GM12878 (cell line): Measurements from ENCODE around the gene SLC44A3. TPM values are rescaled to one million over a fixed set of nuclear protein-coding genes. Genes with fewer than 3 reads are reported as not detected.

Source experiments
- ATAC-seq: fragments of 200-7000 bp; cut with Tn5 transposase; 3 replicates; pipeline ENCODE4 v1.9.1; 2020; ENCODE audit warnings: mild to moderate bottlenecking, moderate library complexity
- BruUV-seq: library from RNA; stranded (reverse); fragments of 400-500 nt; replicated peaks from 2 replicates; lab custom pipeline; 2021; lab: Mats Ljungman, UMichigan
- CTCF ChIA-PET: fragments of 300-600 bp; sonication (Branson Sonifier 250); formaldehyde crosslinking; extraction: SDS; loops from one replicate; lab custom pipeline; 2021; ENCODE audit warnings: inconsistent platforms; lab: Yijun Ruan, JAX
- POLR2A ChIA-PET: fragments of 350-600 bp; formaldehyde crosslinking; extraction: SDS; loops from one replicate; lab custom pipeline; 2021; ENCODE audit warnings: inconsistent platforms; lab: Charles Lee
- RAD21 ChIA-PET: fragments of 300-600 bp; sonication (Branson Sonifier 250); formaldehyde crosslinking; loops from one replicate; lab custom pipeline; 2023; ENCODE audit warnings: antibody characterized with exemption; ENCODE audit not compliant: unreplicated experiment; lab: Charles Lee
- SMC1A ChIA-PET: fragments of 300-600 bp; sonication (Branson Sonifier 250); formaldehyde crosslinking; loops from one replicate; lab custom pipeline; 2023; ENCODE audit not compliant: unreplicated experiment, uncharacterized antibody; lab: Charles Lee
- DNase-seq: peaks from one replicate; pipeline ENCODE4 v3.0.0-alpha.2; 2011; ENCODE audit warnings: low read depth, low spot score
- FAIRE-seq: peaks from 3 replicates; lab custom pipeline; 2011; peaks lifted over from hg19 to GRCh38; lab: Jason Lieb, UNC
- H2AFZ ChIP-seq: 2 replicates; pipeline ENCODE4 v1.6.0; 2011; ENCODE audit warnings: low read depth, low read length, control low read depth; ENCODE audit not compliant: control insufficient read depth
- H3K27ac ChIP-seq: 2 replicates; pipeline ENCODE4 v1.5.1; 2011; ENCODE audit warnings: control low read depth; ENCODE audit not compliant: control insufficient read depth, insufficient read depth
- H3K27me3 ChIP-seq, 2 experiments: replicated peaks in 1 of 2; 2 replicates each; pipeline versions ENCODE4 v1.6.0 to v1.6.1; 2011; ENCODE audit warnings: low read length in 1 of 2; ENCODE audit not compliant: control insufficient read depth in 2 of 2, insufficient read depth in 2 of 2
- H3K36me3 ChIP-seq, 2 experiments: 2 replicates each; pipeline ENCODE4 v1.5.1; 2011; ENCODE audit warnings: low read length in 1 of 2; ENCODE audit not compliant: control insufficient read depth in 2 of 2, insufficient read depth in 2 of 2
- H3K4me1 ChIP-seq: 2 replicates; pipeline ENCODE4 v1.6.1; 2011; ENCODE audit warnings: mild to moderate bottlenecking, low read length, moderate library complexity, mixed read lengths; ENCODE audit not compliant: control insufficient read depth, insufficient read depth
- H3K4me2 ChIP-seq: 2 replicates; pipeline ENCODE4 v1.6.0; 2011; ENCODE audit warnings: control low read depth; ENCODE audit not compliant: control insufficient read depth, insufficient read depth
- H3K4me3 ChIP-seq: fragments of 200-600 bp; sonication (generic); 2 replicates; pipeline ENCODE4 v1.5.1; 2016
- H3K79me2 ChIP-seq: 2 replicates; pipeline ENCODE4 v1.6.0; 2011; ENCODE audit warnings: low read length; ENCODE audit not compliant: control insufficient read depth, insufficient read depth
- H3K9ac ChIP-seq: 2 replicates; pipeline ENCODE4 v1.8.0; 2011; ENCODE audit warnings: low read length, control low read depth, mixed read lengths; ENCODE audit not compliant: control insufficient read depth, insufficient read depth
- H3K9me3 ChIP-seq: replicated peaks from 3 replicates; pipeline ENCODE4 v1.5.1; 2011; ENCODE audit warnings: mild to moderate bottlenecking, low read length; ENCODE audit not compliant: control insufficient read depth, insufficient read depth
- H4K20me1 ChIP-seq: 2 replicates; pipeline ENCODE4 v1.6.0; 2011; ENCODE audit not compliant: control insufficient read depth, insufficient read depth
- BMI1 ChIP-seq: fragments of 450-650 bp; IDR thresholded peaks from 2 replicates; pipeline ENCODE4 v1.6.1; 2016; ENCODE audit warnings: mild to moderate bottlenecking, moderate library complexity, borderline replicate concordance
- ELK1 ChIP-seq: IDR thresholded peaks from 2 replicates; pipeline ENCODE4 v1.6.1; 2012; ENCODE audit warnings: low read depth, low read length, improper control_type of control experiment
- EP300 ChIP-seq, 2 experiments: fragments of 150-350 bp in 1 of 2; IDR thresholded peaks; 2 replicates each; pipeline ENCODE4 v1.6.1; 2011 to 2012; ENCODE audit warnings: low read depth in 2 of 2, low read length in 2 of 2, borderline replicate concordance in 1 of 2, improper control_type of control experiment in 1 of 2, inconsistent platforms in 1 of 2; ENCODE audit not compliant: control insufficient read depth in 1 of 2
- MTA3 ChIP-seq: IDR thresholded peaks from 2 replicates; pipeline ENCODE4 v1.6.1; 2012; ENCODE audit warnings: low read length, inconsistent platforms, borderline replicate concordance
- MYC ChIP-seq: IDR thresholded peaks from 2 replicates; pipeline ENCODE4 v1.6.1; 2011; ENCODE audit warnings: mild to moderate bottlenecking, low read length, moderate library complexity, inconsistent platforms; ENCODE audit not compliant: insufficient read depth, insufficient replicate concordance, insufficient read length, severe bottlenecking
- NRF1 ChIP-seq: conservative IDR thresholded peaks from 2 replicates; pipeline ENCODE4 v1.6.1; 2011; ENCODE audit warnings: mild to moderate bottlenecking, low read depth, low read length, improper control_type of control experiment
- POLR2AphosphoS2 ChIP-seq: IDR thresholded peaks from 2 replicates; pipeline ENCODE4 v1.6.1; 2011; ENCODE audit warnings: low read depth, mild to moderate bottlenecking, low read length, improper control_type of control experiment, moderate library complexity
- RAD21 ChIP-seq: IDR thresholded peaks from 2 replicates; pipeline ENCODE4 v1.6.1; 2011; ENCODE audit warnings: mild to moderate bottlenecking, low read depth, low read length, moderate library complexity; ENCODE audit not compliant: insufficient read depth
- SIN3A ChIP-seq: IDR thresholded peaks from 2 replicates; pipeline ENCODE4 v1.6.1; 2012; ENCODE audit warnings: low read depth, low read length, improper control_type of control experiment
- TARDBP ChIP-seq: IDR thresholded peaks from 2 replicates; pipeline ENCODE4 v1.6.1; 2016; ENCODE audit warnings: borderline replicate concordance
- TBL1XR1 ChIP-seq: IDR thresholded peaks from 2 replicates; pipeline ENCODE4 v1.6.1; 2012; ENCODE audit warnings: low read depth, low read length, improper control_type of control experiment
- TCF12 ChIP-seq: IDR thresholded peaks from 2 replicates; pipeline ENCODE4 v1.6.1; 2011; ENCODE audit warnings: low read depth, mild to moderate bottlenecking, low read length
- WGBS: methylation state at CpG from one replicate; pipeline ENCODE4 v1.1.6; 2016; ENCODE audit warnings: low lambda C conversion rate; ENCODE audit not compliant: insufficient replicate concordance, insufficient coverage; ENCODE audit errors: missing lambda C conversion rate; 5-methylcytosine and 5-hydroxymethylcytosine counted together
- in situ Hi-C: fragments of 300-500 bp; cut with MboI; formaldehyde crosslinking; loops from 9 replicates; pipeline ENCODE4 v1.14.3; 2018; ENCODE audit warnings: mixed read lengths
- intact Hi-C: fragments of 100-400 bp; cut with micrococcal nuclease; formaldehyde crosslinking; loops from one replicate; pipeline ENCODE4 v1.14.2; 2022; ENCODE audit not compliant: unreplicated experiment
- polyA plus RNA-seq, 11 experiments: library from polyadenylated mRNA; depleted of rRNA in 4 of 11; unstranded in 6 of 11; stranded (reverse) in 5 of 11; fragments of >200 nt; fragmentation: Nextera tagmentation in 4 of 11; fragmentation: Illumina TruSeq in 1 of 11; extraction: Ambion mirVana in 4 of 11; extraction: Trizol in 1 of 11; gene quantifications; 1 replicate in 1 of 11; 2 replicates in 10 of 11; pipeline versions ENCODE4 v1.2.1 to v1.2.3, GENCODE V29; 2011 to 2016; ENCODE audit warnings: inconsistent platforms in 2 of 11, missing spikeins in 2 of 11, low read depth in 1 of 11
- total RNA-seq, 4 experiments: library from RNA; depleted of rRNA in 3 of 4; stranded (reverse); fragments of >200 nt in 3 of 4; fragmentation: Illumina TruSeq in 1 of 4; extraction: Trizol in 1 of 4; gene quantifications; 2 replicates each; pipeline versions ENCODE4 v1.2.1 to v1.2.3, GENCODE V29; 2013 to 2021
- TF ChIP-seq, protein P1 (sequence below): fragments of 450-650 bp; IDR thresholded peaks from 2 replicates; pipeline ENCODE4 v1.6.1; 2017; ENCODE audit warnings: mild to moderate bottlenecking, moderate library complexity

Gene SLC44A3
- total and polyA plus RNA-seq, 10 of the 15 experiments (the other 5 are each of a cell fraction or from before 2014, with no cell fraction given): not detected

DNA sequence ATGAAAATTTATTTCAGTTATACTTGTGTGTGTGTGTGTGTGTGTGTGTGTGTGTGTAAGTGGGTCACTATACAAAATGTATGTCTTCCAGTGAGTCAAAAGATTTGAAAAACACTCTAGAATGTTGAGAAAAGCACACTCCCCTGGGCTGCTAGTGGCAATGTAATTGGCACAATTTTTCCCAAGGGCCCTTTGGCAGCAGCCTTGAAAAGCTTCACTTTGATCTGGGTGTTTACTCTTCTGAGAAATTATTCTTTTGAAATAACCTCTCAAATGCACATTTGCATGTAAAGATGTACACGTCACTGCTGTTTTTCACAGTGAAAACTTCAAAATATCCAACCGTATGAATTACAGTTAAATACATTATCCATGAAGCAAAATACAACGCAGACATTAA, 22.1 kb upstream of the SLC44A3 start:
- intact Hi-C loops (no loop called here), in situ Hi-C loops (loop anchor here (5.0 kb wide), 1 partner anchor 276 kb away; no protein-coding TSS in a partner anchor)
- no peak for TF ChIP-seq NRF1
- TF ChIP-seq POLR2AphosphoS2: no peak
- no peak for TF ChIP-seq SIN3A
- TF ChIP-seq, protein P1, sequence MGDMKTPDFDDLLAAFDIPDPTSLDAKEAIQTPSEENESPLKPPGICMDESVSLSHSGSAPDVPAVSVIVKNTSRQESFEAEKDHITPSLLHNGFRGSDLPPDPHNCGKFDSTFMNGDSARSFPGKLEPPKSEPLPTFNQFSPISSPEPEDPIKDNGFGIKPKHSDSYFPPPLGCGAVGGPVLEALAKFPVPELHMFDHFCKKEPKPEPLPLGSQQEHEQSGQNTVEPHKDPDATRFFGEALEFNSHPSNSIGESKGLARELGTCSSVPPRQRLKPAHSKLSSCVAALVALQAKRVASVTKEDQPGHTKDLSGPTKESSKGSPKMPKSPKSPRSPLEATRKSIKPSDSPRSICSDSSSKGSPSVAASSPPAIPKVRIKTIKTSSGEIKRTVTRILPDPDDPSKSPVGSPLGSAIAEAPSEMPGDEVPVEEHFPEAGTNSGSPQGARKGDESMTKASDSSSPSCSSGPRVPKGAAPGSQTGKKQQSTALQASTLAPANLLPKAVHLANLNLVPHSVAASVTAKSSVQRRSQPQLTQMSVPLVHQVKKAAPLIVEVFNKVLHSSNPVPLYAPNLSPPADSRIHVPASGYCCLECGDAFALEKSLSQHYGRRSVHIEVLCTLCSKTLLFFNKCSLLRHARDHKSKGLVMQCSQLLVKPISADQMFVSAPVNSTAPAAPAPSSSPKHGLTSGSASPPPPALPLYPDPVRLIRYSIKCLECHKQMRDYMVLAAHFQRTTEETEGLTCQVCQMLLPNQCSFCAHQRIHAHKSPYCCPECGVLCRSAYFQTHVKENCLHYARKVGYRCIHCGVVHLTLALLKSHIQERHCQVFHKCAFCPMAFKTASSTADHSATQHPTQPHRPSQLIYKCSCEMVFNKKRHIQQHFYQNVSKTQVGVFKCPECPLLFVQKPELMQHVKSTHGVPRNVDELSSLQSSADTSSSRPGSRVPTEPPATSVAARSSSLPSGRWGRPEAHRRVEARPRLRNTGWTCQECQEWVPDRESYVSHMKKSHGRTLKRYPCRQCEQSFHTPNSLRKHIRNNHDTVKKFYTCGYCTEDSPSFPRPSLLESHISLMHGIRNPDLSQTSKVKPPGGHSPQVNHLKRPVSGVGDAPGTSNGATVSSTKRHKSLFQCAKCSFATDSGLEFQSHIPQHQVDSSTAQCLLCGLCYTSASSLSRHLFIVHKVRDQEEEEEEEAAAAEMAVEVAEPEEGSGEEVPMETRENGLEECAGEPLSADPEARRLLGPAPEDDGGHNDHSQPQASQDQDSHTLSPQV: no peak
- TF ChIP-seq TBL1XR1: no peak
- TF ChIP-seq EP300 (IDR thresholded peaks at IDR 0.05; ENCODE audit: borderline replicate concordance in 1 of 2, control insufficient read depth in 1 of 2, low read depth in 2 of 2, low read length in 2 of 2): no peak
- TF ChIP-seq RAD21: no peak
- TF ChIP-seq BMI1: no peak
- no peak for TF ChIP-seq MTA3
- TF ChIP-seq ELK1: no peak
- no peak for TF ChIP-seq MYC
- TF ChIP-seq TCF12: no peak
- TF ChIP-seq TARDBP: no peak
- RAD21 ChIA-PET: no interaction called here
- no TSS peak for BruUV-seq
- Histone ChIP-seq H3K36me3 (no peaks in the 10 kb centered on the region), H4K20me1 (no peaks in the 10 kb centered on the region), H3K27me3 (no peaks in the 10 kb centered on the region), H3K4me1 (no peaks in the 10 kb centered on the region), H3K9me3 (peaks cover 2% of the 10 kb centered on the region; the same call in 2 of the 3 replicates), H2AFZ (no peak overlapping the region), H3K27ac (no peak overlapping the region), H3K4me2 (no peak overlapping the region), H3K79me2 (no peaks in the 10 kb centered on the region), H3K9ac (no peak overlapping the region), H3K4me3 (no peak overlapping the region)
- POLR2A ChIA-PET: no interaction called here
- WGBS: 68% methylated on average over 3 of the region's 3 CpGs
- SMC1A ChIA-PET: no interaction called here
- DNase-seq (no peak), FAIRE-seq (no peak), ATAC-seq (no peak)
- CTCF ChIA-PET: interaction anchor here (0.9 kb wide), 1 partner anchor 737 kb away, joined by 3 read pairs; no protein-coding TSS in a partner anchor
